ENCODE measurements around the gene TMEM63A.

The TMEM63A gene

GRCh38 chr1:225863167-225863566 lies 19.0 kb downstream of the TMEM63A start:
- no peak for DNase-seq

- DNase-seq, result no peak
Observed at GRCh38 chr1:225862581-225862950, 19.6 kb downstream of the TMEM63A start.

- DNase-seq, result no peak
Observed at GRCh38 chr1:225861834-225862580, 20.2 kb downstream of the TMEM63A start.

GRCh38 chr1:225860876-225861441 lies 21.2 kb downstream of the TMEM63A start:
- no peak for DNase-seq

- no peak for DNase-seq
Observed at GRCh38 chr1:225860107-225860506, 22.1 kb downstream of the TMEM63A start.

- DNase-seq, result no peak
Observed at GRCh38 chr1:225859151-225859550, 23.0 kb downstream of the TMEM63A start.

- no peak for DNase-seq
Observed at GRCh38 chr1:225857256-225857655, 24.9 kb downstream of the TMEM63A start.

- DNase-seq, result no peak
Observed at GRCh38 chr1:225855503-225856300, 26.5 kb downstream of the TMEM63A start.

- DNase-seq, result no peak
Observed at GRCh38 chr1:225853441-225853840, 28.7 kb downstream of the TMEM63A start.

- DNase-seq, result no peak
Observed at GRCh38 chr1:225852413-225853124, 29.6 kb downstream of the TMEM63A start.

- DNase-seq, result no peak
Observed at GRCh38 chr1:225851805-225852204, 30.4 kb downstream of the TMEM63A start.

- no peak for DNase-seq
Observed at GRCh38 chr1:225850370-225850769, 31.8 kb downstream of the TMEM63A start.

- DNase-seq, result no peak
Observed at GRCh38 chr1:225849925-225850324, 32.3 kb downstream of the TMEM63A start.

- no peak for DNase-seq
Observed at GRCh38 chr1:225848030-225848955, 33.9 kb downstream of the TMEM63A start.

- DNase-seq, result no peak
Observed at GRCh38 chr1:225847610-225848009, 34.6 kb downstream of the TMEM63A start.

GRCh38 chr1:225846331-225847310 lies 35.6 kb downstream of the TMEM63A start:
- DNase-seq, result no peak

- DNase-seq, result peak; percentile 15 to 28
Observed at GRCh38 chr1:225845571-225846259, 36.5 kb downstream of the TMEM63A start.

- no peak for DNase-seq
Observed at GRCh38 chr1:225845097-225845496, 37.1 kb downstream of the TMEM63A start.

- DNase-seq, result no peak
Observed at GRCh38 chr1:225844236-225845061, 37.7 kb downstream of the TMEM63A start.
